ENCODE results near the gene MTTP.

MTTP gene

DNA sequence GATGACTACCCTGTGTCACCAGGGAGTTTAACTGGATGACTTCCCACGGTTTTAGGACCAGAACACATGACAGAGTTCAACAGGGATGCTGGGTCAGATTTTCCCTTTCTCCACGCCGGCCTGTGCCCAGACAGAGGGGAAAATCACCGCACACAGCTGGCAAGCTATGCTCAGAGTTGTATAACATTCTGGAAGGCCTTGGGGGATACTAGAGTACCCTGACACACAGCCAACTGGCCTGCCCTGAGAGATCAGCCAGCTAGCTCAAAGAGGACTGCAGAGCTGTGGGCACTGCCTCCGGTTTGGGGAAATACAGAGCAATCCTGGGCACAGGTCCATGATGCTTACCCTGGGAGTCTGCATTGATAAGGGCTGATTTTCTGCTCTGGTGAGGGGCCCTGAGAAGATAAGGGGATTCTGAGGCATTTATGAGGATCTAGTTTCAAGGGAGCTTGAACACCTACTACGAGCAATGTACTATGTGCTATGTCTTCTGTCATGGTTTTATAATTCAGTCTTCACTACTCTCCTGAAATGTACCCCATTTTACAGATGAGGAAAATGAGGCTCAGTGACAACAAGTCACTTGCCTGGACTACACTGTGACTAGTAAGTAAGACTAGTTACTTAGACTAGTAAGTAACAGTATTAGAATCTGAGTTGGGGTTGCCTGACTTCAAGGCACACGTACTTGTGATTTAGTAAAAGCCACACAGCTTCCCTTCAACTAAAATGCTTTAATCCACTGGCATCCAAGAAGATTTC is 68.3 kb downstream of the MTTP start:
- DNase-seq, result no peak

DNA sequence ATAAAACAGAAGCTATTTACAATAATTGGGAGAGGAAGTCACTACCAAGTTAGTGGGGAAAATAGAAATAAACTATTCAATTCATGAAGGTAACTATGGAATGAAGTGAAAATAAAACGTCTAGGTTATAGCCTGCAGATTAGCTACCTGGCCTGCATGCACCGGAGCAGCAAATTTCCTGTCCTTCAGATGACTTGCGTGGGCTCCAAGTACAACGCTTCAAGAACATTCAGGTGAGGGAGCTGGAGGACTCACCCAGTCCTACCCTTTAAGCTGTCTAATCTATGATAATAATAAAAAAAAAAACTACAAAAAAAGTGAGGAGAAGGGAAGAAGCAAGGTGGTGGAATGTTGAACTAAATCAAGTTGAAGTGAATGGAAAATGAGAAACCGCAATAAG is 69.8 kb downstream of the MTTP start:
- no peak for DNase-seq

DNA sequence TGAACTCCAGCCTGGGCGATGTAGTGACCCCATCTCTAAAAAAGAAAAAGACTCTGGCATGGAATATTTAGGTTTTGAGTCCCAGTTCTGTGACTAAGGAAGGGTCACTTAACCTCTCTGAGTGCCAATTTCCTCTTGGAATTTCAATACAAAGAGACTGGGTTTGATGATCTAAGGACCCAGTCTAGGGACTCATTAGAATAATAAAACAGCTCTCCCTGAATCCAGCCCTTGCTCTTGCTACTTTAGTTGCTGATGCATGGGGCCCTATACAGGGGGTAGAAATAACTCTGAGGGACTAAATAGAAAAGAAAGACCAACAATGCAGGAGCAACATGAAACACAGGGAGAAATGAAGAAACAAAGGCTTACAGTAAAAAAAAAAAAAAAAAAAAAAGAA is 70.4 kb downstream of the MTTP start:
- DNase-seq, result no peak

DNA sequence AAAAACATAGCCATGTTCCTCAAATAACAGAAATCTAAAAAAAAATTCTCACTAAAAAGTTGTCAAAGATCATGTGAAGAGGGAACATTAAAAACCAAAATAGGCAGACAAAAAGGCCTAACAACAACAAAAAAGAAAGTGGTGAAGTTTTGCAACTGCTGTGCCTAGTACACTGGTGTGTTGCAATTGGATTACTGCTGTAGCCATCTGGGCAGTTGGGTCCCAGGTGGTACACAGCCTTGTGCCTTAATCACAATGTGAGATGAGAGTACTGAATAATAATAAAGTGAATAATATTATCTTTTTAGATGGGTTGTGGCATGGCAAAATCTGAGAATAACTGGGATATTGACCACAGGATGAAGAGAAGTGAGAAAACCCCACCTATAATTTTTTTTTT is 71.0 kb downstream of the MTTP start:
- no peak for DNase-seq

DNA sequence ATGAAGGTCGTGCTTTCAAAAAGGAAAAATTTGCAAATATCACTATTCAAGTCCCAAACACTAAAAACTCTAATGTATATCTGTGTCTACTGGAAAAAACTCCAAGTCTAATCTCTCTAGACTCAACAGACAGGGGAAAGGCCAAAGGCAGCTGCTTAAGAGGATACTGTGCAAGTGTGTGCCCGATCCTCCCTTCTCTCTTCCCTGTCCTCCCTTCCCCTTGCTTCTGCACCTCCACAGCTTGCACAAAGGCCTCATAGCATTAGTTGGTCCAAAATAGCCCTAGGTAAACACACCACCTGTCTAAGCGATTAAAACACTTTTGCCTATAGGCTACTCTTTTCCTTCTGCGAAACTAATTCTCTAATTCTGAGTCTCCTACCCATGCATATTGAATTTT is 72.4 kb downstream of the MTTP start:
- DNase-seq, result no peak

DNA sequence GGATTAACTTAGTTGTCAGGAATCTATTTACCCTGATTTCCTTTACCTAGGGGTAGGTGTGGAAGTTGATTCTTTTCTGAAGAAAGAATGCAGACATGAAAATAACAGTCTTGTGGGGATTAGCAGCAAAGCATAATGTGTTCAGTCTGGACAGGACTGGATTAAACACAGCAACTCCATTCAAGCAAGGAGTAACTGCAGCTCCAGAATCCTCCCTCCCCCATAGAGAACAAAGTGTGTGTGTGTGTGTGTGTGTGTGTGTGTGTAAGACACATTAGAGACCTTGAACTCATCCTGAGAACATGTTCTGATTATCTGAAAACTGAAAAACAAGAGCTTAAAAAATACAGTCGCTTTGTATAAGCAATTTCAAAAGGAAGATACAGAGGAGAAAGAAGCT is 73.7 kb downstream of the MTTP start:
- no peak for DNase-seq

DNA sequence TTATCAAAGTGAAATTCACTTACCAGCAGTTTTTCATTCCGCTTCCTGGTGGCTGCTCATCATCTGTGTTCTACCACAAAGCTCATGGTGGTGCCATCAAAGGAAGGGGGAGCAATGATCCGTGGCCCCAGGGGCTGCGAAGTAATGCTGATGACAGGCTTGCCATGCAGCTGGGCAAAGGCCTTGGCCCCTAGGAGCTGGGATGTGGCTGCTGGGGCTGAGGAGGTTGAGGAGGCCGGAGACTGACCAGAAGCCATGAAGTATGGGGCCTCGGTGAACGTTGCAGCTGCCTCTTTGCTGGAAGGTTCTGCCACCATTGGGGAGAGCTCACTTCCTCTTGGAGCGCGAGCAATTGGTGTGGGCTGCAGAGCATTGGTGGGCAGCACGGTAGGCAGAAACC is 74.6 kb downstream of the MTTP start:
- no peak for DNase-seq

DNA sequence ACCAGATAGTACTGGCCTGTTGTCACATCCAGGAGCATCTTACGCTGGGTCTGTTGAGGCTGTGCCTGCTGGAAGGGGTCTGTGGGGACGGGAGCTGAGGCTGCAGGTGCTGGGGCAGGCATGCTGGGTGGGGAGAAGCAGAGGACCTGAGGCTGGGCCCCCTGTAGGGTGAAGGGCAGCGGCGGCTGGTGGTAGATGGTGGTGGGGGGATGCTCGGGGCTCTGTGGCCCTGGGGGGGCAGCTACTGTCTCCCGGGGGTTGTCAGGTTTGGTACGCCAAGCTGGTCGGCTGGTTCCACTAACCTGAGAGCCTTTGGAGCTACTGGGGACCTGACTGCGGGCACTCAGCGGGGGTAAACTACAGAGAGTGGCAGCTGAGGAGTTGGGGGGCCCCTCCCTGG is 75.2 kb downstream of the MTTP start:
- no peak for DNase-seq

DNA sequence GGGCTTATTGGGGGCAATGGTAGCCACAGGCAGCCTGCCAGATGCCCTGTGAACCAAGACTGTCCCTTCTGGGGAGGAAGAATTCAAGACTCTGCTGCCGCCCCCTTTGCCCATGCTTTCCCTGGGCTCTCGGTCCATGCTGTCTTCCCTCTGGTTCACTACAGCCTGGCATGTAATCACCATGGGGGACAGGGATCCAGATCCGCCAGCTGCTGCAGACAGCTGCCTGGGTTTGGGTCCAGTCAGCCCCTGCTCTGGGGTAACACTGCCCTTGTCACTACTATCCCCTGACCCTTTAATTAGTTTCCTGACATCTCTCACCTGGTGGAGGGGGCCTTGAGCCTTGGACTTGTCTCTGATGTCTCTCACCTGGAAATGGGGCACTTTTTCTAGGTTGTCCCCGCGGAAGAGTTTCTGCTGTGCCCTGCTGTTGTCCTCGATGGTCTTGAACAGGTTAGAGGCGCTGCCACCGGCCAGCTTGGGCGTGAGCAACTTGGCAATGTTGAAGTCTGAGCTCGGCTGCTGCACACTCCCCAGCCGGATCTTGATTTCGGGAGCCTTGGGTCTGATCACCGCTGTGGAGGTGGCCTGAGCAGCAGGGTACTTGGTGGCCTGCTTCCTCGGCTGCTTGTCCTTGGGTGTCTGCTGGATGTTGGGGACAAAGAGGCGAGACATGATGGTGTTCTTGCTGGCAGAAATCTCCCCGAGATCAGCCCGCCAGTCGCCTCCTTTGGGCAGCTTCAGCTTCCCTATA is 76.6 kb downstream of the MTTP start:
- DNase-seq, result no peak

DNA sequence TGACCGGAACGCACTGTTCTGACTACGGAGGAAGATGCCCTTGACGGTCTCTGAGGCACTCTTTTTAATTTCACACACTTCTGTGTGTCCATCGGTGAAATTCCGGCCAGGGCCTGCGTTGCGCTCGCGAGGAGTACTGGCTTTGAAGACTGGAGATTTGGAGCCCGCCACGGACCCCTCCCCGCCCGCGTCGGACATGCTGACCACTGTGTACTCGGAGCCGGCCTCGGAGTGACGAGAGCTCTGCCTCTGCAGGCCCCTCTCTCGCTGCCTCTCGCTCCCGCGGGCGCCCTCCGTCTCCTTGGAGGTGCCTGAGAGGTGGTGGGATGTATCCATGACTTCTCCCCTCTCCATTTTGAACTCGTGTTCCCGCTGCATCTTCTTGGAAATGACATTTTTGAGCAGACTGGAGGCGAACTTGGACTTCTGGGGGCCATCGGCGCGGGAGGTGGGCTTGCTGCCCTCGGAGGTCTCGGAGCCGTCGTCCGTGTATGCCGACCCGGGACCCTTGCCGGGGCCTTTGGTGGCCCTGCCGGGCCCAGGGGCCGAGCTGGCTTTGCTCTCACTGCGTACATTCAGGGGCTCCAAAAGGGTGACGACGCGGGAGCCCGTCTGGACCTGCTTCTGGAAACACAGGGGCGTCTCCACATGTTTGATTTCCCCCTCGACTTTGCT is 77.3 kb downstream of the MTTP start:
- DNase-seq, result no peak

DNA sequence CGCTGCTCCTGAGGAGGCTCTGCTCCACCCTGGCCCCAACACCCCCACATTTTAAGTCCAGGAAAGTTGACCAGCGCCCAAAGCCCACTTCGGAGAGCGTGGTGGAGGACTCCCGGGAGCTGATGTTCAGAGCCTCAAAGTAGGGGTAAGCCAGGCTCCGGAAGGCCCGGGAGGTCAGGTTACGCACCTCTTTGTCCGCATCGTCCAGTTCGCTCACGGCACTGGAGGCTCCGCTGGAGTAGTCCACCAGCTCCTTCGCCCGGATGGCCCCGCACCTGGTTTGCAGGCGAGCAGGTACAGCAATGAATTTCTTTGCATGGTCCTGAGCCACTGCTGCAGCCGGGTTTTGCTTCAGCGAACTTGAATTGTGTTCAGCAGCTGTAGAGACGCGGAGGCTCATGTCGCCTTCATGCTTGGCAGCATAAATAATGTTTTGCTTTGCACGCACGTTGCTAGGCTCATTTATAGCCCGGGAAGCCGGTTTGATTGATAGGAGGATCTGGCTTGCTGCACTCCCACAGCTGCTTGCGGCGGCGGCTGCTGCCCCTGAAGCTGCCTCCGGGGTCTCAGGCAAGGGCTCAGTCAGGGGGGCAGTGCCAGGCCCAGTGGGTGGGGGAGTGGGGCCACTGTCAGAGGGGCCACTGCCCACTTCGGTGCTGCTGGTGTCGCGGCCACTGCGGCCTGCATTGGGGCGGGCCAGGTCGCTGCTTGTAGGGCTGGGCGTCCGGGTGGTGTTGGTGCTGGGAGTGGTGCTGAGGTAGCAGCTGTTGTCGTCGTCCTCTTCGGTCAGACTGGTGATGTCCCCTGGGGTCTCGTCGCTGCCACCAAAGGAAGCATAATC is 78.2 kb downstream of the MTTP start:
- DNase-seq, result no peak

DNA sequence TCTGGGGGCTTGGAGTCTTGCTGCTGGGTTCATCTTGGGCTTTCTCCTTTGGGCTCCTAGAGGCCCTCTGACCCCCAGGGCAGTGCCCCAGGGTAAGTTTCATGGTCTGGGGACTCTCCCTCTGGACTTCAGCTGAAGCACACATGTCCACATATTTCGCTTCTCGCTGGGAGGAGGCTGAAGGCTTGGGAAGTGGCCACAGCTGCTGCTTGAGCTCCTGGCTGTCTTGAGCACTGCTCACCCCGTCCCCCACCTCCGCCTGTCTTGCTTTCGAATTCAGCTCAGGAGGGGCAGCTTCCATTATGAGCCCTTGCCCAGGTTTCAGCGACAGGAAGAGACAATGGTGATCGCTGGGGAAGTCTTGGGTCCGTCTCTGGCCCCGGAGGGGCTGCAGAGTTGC is 79.3 kb downstream of the MTTP start:
- no peak for DNase-seq

DNA sequence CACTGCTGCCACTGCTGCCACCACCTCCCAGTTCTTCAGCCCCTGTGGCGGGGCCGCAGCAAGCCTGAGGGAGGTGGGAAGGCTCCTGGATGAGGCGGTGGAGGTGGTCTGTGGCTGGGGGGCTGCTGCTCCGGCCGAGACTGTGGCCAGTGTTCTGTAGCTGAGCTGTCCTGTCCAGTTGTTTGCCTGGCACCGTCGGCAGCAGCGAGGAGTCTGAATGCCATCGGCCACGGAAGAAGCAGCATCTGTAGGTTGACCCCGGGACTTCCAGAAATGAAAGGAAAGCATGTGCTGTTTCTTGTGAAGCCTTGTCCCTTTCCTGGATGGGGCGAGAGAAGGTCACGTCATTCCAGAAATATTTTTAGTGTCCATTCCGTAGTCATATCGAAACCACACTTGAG is 79.7 kb downstream of the MTTP start:
- DNase-seq, result no peak

DNA sequence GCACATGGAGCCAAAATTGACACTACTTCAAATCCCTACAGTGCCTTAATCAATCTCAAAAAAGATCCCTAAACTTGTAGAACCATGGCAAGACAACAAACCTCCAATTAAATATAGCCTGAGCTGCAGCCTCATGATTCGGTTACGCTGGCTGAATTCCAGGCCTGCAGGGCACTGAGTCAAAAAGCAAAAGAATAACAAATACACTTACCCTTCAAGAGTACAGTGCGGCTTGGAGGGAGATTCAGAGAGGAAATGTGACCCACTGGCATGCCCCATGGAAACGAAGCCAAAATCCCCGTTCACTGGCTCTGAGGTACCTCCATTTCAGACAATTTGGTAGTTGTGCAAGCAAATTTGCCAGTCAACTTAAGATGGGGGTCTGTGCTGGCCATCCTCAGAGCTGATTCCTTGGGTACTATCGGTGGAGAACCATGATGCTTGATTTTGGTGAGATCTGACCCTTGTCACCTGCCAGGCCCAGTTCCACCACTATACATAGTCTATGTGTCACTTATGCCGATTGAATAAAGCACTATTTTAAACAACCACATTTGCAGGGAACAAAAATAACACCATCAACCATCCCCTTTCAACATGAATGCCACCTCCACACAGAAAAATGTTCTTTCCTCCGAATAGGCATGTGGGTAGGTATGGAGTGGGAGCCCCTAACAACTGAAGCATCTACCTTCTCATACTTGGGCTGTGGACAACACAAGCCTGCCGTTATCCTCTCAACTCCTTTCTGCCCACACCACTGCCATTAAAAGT is 80.9 kb downstream of the MTTP start:
- DNase-seq, result no peak

DNA sequence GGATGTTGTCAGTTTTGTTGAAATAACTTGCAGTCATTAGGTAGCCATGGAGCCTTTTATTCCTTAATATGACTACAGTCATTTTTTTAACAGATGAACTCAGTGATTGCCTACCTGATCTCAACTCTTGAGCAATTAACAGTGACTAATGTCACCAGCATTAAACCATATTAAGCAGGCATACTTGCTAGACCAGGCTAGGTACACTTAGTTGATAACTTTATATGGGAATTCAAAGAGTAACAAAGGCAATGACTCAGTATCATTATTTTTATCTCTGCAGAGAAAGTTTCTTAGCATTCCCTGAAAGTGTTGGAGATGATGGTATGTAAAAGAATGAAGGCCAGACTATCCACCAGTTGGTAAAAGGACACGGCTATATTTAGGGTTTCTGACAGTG is 83.2 kb downstream of the MTTP start, which contains the start of gene C4orf54:
TSS of gene C4orf54 (minus strand) at position 31 of the 400 bp plus-strand sequence. CDS start 3,180 bp downstream, outside the sequence.
- no peak for DNase-seq

DNA sequence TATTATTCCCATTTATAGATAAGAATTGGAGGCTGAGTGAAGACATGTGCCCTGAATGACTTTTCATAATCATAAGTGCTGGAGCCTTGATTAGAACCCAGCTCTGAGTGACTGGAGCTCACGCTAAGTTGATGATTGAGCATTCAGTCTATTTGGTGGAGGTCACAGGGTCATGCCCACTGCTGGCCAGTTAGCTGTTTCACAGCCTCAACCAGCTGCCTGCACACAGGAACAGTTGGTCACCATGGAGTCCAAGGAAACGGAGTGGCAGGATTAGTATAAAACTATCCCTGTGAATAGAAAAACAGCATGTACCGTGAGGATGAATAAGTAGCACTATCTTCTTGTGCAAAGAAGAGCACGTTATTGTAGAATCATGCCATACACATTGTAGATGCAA is 84.0 kb downstream of the MTTP start:
- DNase-seq, result no peak

DNA sequence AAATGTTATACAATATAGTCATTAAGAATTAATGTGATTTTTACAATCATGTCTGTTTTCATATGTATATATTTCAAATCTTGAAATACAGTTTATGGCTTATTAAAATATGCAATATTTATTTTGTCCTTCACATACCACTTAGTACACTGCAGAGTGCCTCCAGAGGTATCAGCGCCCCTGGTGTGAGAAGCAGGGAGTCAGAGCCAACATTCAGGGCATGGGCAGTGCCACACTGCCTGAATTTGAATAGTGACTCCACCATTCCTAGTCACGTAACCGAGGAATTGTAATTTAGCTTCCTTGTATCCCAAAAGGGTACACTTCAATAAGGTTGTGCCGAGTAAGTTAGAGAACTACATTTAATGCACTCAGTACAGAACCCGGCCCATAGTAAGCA is 87.3 kb downstream of the MTTP start:
- no peak for DNase-seq

DNA sequence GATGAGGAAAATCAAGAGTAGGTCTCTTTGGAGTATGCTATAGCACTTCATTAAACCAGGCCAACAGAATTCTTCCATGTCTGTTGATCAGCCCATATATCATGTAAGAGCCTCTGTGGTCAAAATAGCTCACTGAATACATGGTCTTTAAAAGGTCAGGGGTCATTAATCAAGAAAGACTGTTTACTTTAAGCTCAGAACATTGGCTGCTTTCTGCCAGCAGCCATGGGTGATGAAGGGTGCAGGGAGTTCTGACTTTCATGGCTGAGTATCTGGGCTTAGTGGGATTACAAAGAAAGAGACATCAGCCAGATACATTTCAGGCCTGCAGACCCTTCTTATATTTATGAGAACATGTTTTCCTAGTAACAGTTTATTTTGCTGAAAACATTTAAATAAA is 90.1 kb downstream of the MTTP start:
- DNase-seq, result no peak

DNA sequence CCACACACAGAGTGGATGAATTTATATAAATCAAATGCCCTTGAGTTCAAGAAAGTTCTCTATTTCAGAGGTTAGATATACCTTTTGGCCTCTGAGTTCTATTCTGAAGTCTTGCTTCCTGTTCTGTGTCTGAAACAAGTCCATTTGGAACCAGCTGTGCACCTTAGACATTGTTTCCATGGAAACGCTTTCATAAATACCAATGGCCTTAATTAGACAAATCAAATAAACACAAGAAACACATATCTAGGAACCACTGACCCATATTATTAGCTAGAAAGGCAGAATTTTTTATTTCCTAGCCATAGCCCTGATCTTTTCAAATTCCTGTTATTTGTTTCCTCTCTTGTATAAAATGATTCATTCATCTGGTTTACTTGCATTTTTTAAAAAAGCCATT is 91.4 kb downstream of the MTTP start:
- DNase-seq, result no peak

DNA sequence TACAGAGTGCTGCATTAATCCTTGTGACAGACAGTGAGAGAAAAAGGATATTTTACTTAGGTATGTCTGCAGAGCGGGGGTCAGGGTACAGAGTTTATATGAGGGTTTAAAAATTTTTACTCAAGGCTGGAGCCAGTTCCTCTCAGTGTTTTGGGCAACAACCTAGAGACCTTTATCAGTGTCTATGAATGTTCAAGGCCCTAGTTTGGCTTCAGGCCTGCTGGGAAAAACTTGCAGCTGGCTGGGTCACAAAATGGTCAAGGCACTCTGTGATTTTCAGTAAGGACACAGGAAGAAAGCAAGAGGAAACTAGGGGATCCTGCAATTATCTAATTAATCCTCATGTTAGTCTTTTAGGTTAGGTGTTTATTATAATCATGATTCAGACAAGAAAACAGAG is 93.8 kb downstream of the MTTP start:
- DNase-seq, result no peak

DNA sequence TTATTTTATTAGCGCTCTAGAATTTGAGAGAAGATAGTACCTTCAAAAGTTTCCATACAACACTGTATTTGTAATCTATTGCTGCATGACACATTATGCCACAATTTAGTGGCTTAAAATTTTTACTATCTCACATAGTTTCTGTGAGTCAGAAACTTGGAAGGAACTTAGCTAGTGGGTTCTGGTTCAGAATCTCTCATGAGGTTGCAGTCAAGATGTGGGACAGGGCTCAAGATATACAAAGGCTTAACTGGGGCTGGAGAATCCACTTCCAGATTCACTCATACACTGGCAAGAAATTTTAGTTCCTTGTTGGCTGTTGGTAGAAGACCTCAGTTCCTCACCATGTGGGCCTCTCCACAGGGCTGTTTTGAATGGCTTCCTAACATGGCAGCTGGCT is 94.5 kb downstream of the MTTP start:
- DNase-seq, result no peak

DNA sequence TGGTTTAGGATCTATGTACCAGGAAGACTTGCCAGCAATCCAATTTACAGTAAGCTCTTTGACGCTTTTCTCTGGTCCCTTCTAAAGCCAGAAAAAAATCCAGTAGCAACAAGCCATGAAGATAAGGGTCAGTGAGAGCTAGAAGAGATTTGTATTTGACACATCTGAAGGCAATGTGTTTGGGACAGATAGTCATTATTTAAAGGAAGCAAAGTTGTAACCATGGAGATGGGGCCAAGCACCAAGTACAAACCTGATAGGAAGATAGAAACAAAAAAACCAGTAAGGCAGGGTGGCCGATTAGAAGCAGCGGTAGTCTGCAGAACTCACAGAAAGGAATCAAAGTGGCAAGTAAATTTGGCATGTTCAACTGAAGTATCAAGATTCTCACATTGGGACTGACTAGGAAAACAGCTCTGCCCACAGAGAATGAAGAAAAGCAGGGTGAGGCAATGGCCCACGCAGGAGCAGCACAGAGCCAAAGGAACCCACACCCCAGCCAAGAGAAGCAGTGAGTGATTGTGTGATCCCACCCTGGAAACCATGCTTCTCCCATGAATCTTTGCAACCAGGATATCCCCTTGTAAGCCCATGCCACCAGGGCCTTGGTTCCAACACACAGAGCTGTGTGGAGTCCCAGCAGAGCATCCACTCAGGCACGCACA is 95.9 kb downstream of the MTTP start:
- no peak for DNase-seq
